T-helper 1 cell treated with Interleukin-12 subunit alpha and Interleukin-12 subunit beta and Interleukin-4 antibody, amounts not matched to agents 30 ng/mL and 1 ng/mL, for 36 hours (primary cell): ENCODE results near the gene TTC34. TPM values are rescaled to one million over a fixed set of nuclear protein-coding genes. Genes with fewer than 3 reads are reported as not detected.
"Not testable (repeated sequence)": the region's sequence is repeated elsewhere in the genome, so short reads cannot be mapped to it uniquely, and the experiment has no call there.

Experiments used
- intact Hi-C: fragments of 100-400 bp; cut with micrococcal nuclease; formaldehyde crosslinking; loops from one replicate; pipeline ENCODE4 v1.15.1; 2024
- total RNA-seq: library from RNA; stranded (reverse); gene quantifications from 2 replicates; pipeline ENCODE4 v1.2.3, GENCODE V29; 2022

Gene TTC34
- total RNA-seq, 1 donor from 2014 or later: 2.3 TPM

- intact Hi-C loops: no loop called here
Observed at GRCh38 chr1:2630498-2631135, 170.9 kb downstream of the TTC34 start.

GRCh38 chr1:2629627-2630497 is 171.6 kb downstream of the TTC34 start:
- intact Hi-C loops: no loop called here

- intact Hi-C loops: no loop called here
Observed at GRCh38 chr1:2628933-2629626, 172.4 kb downstream of the TTC34 start.

GRCh38 chr1:2628191-2628932 is 173.1 kb downstream of the TTC34 start:
- intact Hi-C loops: no loop called here

GRCh38 chr1:2627746-2628145 is 173.7 kb downstream of the TTC34 start:
- intact Hi-C loops: no loop called here

GRCh38 chr1:2625748-2626147 is 175.7 kb downstream of the TTC34 start:
- intact Hi-C loops: not testable (repeated sequence)

GRCh38 chr1:2625311-2625710 is 176.2 kb downstream of the TTC34 start:
- intact Hi-C loops: no loop called here

GRCh38 chr1:2624735-2625300 is 176.7 kb downstream of the TTC34 start:
- intact Hi-C loops: no loop called here

- intact Hi-C loops: no loop called here
Observed at GRCh38 chr1:2623571-2624337, 177.7 kb downstream of the TTC34 start.

- intact Hi-C loops: no loop called here
Observed at GRCh38 chr1:2617971-2618470, 183.5 kb downstream of the TTC34 start.

- intact Hi-C loops: no loop called here
Observed at GRCh38 chr1:2614145-2614544, 187.3 kb downstream of the TTC34 start.

- intact Hi-C loops: no loop called here
Observed at GRCh38 chr1:2612591-2613365, 188.7 kb downstream of the TTC34 start.

GRCh38 chr1:2611621-2612437 is 189.7 kb downstream of the TTC34 start:
- intact Hi-C loops: no loop called here

GRCh38 chr1:2611031-2611501 is 190.4 kb downstream of the TTC34 start:
- intact Hi-C loops: no loop called here

GRCh38 chr1:2610036-2610959 is 191.2 kb downstream of the TTC34 start:
- intact Hi-C loops: no loop called here

GRCh38 chr1:2609319-2610035 is 192.0 kb downstream of the TTC34 start:
- intact Hi-C loops: no loop called here
